Cardiac fibroblast (primary cell): ENCODE results near the gene MYO9A.

Source experiments
- DNase-seq, 2 donors: peaks; one replicate each; pipeline versions ENCODE4 v3.0.0 to v3.0.0-alpha.2; 2010; ENCODE audit warnings: low read depth in 2 of 2
- H3K4me3 ChIP-seq, 2 donors: replicated peaks in 1 of 2; 1 replicate in 1 of 2; 2 replicates in 1 of 2; pipeline ENCODE4 v1.5.1; 2011; ENCODE audit warnings: low read depth in 2 of 2, low read length in 2 of 2, mild to moderate bottlenecking in 2 of 2, moderate library complexity in 1 of 2
- CTCF ChIP-seq: IDR thresholded peaks from one replicate; pipeline ENCODE4 v1.5.1; 2011; ENCODE audit warnings: low read depth, mild to moderate bottlenecking, low read length, inconsistent platforms

The MYO9A gene

GRCh38 chr15:72160696-72161245 lies 42.8 kb upstream of the MYO9A start:
- no peak overlapping the region for H3K4me3 ChIP-seq
- no peak for TF ChIP-seq CTCF
- no peak for DNase-seq

DNA sequence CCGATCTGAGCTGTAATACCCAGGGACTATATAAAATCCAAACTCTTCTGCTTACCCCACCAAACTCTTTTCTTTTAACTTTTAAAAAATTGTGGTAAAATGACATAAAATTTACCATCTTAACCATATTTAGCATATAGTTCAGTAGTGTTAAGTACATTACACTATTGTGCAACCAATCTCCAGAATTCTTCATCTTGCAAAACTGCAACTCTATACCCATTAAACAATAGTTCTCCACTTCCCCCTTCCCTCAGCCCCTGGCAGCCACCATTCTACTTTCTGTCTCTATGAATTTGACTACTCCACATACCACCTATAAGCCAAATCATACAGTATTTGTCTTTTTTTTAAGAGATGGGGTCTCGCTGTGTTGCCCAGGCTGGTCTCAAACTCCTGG lies 39.0 kb upstream of the MYO9A start:
- no peak for TF ChIP-seq CTCF
- DNase-seq: no peak
- no peak overlapping the region for H3K4me3 ChIP-seq

- peak overlapping the region; percentile 49 to 55 for H3K4me3 ChIP-seq
- TF ChIP-seq CTCF: peak; percentile 79
- peak; percentile 86 to 87 for DNase-seq
Measured at GRCh38 chr15:72155635-72156616, 38.0 kb upstream of the MYO9A start.

GRCh38 chr15:72155003-72155621 lies 37.2 kb upstream of the MYO9A start:
- H3K4me3 ChIP-seq: peak overlapping the region in 1 of 2 donors; percentile 55
- TF ChIP-seq CTCF: no peak
- DNase-seq: peak in 1 of 2 donors; percentile 60

- no peak for DNase-seq
- no peak for TF ChIP-seq CTCF
- H3K4me3 ChIP-seq: no peak overlapping the region
Measured at GRCh38 chr15:72154316-72154715, 36.4 kb upstream of the MYO9A start.

GRCh38 chr15:72153269-72154000 lies 35.5 kb upstream of the MYO9A start:
- H3K4me3 ChIP-seq: no peak overlapping the region
- TF ChIP-seq CTCF: no peak
- DNase-seq: no peak
